CD4-positive, alpha-beta memory T cell (primary cell): Measurements from ENCODE around the gene ADAMTSL1. TPM values are rescaled to one million over a fixed set of nuclear protein-coding genes. Genes with fewer than 3 reads are reported as not detected.

ENCODE experiments used
- CTCF ChIA-PET: fragments of 350-600 bp; sonication (Branson Sonifier 250); formaldehyde crosslinking; loops from one replicate; lab custom pipeline; 2021; ENCODE audit warnings: inconsistent platforms; ENCODE audit not compliant: partially characterized antibody; lab: Charles Lee
- POLR2A ChIA-PET: fragments of 350-600 bp; sonication (Branson Sonifier 250); formaldehyde crosslinking; loops from one replicate; lab custom pipeline; 2021; ENCODE audit not compliant: partially characterized antibody; lab: Charles Lee
- DNase-seq, 5 donors: peaks; one replicate each; pipeline versions ENCODE4 v3.0.0 to v3.0.0-alpha.2; 2020 to 2022; ENCODE audit warnings: mixed read lengths in 1 of 5
- H3K27ac ChIP-seq: one replicate; pipeline ENCODE4 v1.7.0; 2013; ENCODE audit warnings: low read depth, low read length
- H3K27me3 ChIP-seq: 2 replicates; pipeline ENCODE4 v1.7.0; 2013; ENCODE audit warnings: mild to moderate bottlenecking, low read length, moderate library complexity; ENCODE audit not compliant: insufficient read depth
- H3K36me3 ChIP-seq: 2 replicates; pipeline ENCODE4 v1.7.0; 2013; ENCODE audit warnings: mild to moderate bottlenecking, low read length, moderate library complexity; ENCODE audit not compliant: insufficient read depth
- H3K4me1 ChIP-seq: 2 replicates; pipeline ENCODE4 v1.7.0; 2013; ENCODE audit warnings: mild to moderate bottlenecking, low read length, moderate library complexity; ENCODE audit not compliant: insufficient read depth
- H3K4me3 ChIP-seq, 2 donors: one replicate each; pipeline ENCODE4 v1.7.0; 2013; ENCODE audit warnings: low read length in 2 of 2, mild to moderate bottlenecking in 1 of 2
- H3K9me3 ChIP-seq, 2 donors: one replicate each; pipeline ENCODE4 v1.7.0; 2013; ENCODE audit warnings: low read length in 2 of 2, control low read depth in 1 of 2; ENCODE audit not compliant: control insufficient read depth in 1 of 2
- H3K27ac Mint-ChIP-seq, 7 donors: one replicate each; pipeline ENCODE4 v1.8.0; 2020 to 2021; ENCODE audit warnings: mixed read lengths in 7 of 7, mild to moderate bottlenecking in 6 of 7, inconsistent platforms in 3 of 7, moderate library complexity in 3 of 7
- H3K27me3 Mint-ChIP-seq, 2 donors: one replicate each; pipeline ENCODE4 v1.8.0; 2020 to 2021; ENCODE audit warnings: mixed read lengths in 2 of 2
- H3K36me3 Mint-ChIP-seq, 2 donors: one replicate each; pipeline ENCODE4 v1.8.0; 2020 to 2021; ENCODE audit warnings: mixed read lengths in 2 of 2, inconsistent platforms in 1 of 2, mild to moderate bottlenecking in 1 of 2
- H3K4me1 Mint-ChIP-seq, 4 donors: one replicate each; pipeline ENCODE4 v1.8.0; 2020 to 2021; ENCODE audit warnings: mixed read lengths in 4 of 4, mild to moderate bottlenecking in 1 of 4
- H3K4me3 Mint-ChIP-seq, 8 donors: one replicate each; pipeline ENCODE4 v1.8.0; 2020 to 2021; ENCODE audit warnings: mixed read lengths in 8 of 8, mild to moderate bottlenecking in 7 of 8, moderate library complexity in 6 of 8, inconsistent platforms in 3 of 8
- H3K9me3 Mint-ChIP-seq, 8 donors: one replicate each; pipeline ENCODE4 v1.8.0; 2020 to 2021; ENCODE audit warnings: mixed read lengths in 8 of 8, mild to moderate bottlenecking in 5 of 8, inconsistent platforms in 3 of 8, moderate library complexity in 1 of 8
- intact Hi-C: fragments of 100-400 bp; cut with micrococcal nuclease; formaldehyde crosslinking; loops from one replicate; pipeline ENCODE4 v1.15.1; 2023
- polyA plus RNA-seq, 2 donors: library from polyadenylated mRNA; unstranded; fragments of 300-500 nt; fragmentation: Illumina TruSeq; gene quantifications; one replicate each; pipeline ENCODE4 v1.2.3, GENCODE V29; 2021
- total RNA-seq, 2 experiments: library from RNA; stranded (reverse); gene quantifications; one replicate each; pipeline ENCODE4 v1.2.3, GENCODE V29; 2021

The ADAMTSL1 gene
- total and polyA plus RNA-seq, 4 experiments from 2014 or later = not detected

GRCh38 chr9:18881758-18882157 lies 407.8 kb downstream of the ADAMTSL1 start:
- CTCF ChIA-PET = no interaction called here
- DNase-seq = no peak
- no peak overlapping the region for H3K27ac ChIP-seq

GRCh38 chr9:18887546-18887945 lies 413.6 kb downstream of the ADAMTSL1 start:
- Histone ChIP-seq H3K9me3 (no peaks in the 10 kb centered on the region), H3K27me3 (no peaks in the 10 kb centered on the region), H3K36me3 (no peaks in the 10 kb centered on the region), H3K4me3 (no peak overlapping the region), H3K27ac (no peak overlapping the region), H3K4me1 (no peaks in the 10 kb centered on the region)
- Mint-ChIP-seq H3K27me3 (peaks cover 1 to 3% of the 10 kb centered on the region in 2 donors), H3K4me3 (no peak overlapping the region), H3K4me1 (no peaks in the 10 kb centered on the region), H3K27ac (no peak overlapping the region), H3K9me3 (peaks cover 0 to 7% (median under 1%) of the 10 kb centered on the region in 8 donors), H3K36me3 (no peaks in the 10 kb centered on the region)
- ChIA-PET POLR2A (no interaction called here), CTCF (no interaction called here)
- no peak for DNase-seq
- intact Hi-C loops = no loop called here

More at GRCh38 chr9:18881758-18882157, 407.8 kb downstream of the ADAMTSL1 start:
- H3K4me1 Mint-ChIP-seq = no peaks in the 10 kb centered on the region
- Histone ChIP-seq H3K4me3 (no peak overlapping the region), H3K9me3 (no peaks in the 10 kb centered on the region), H3K27me3 (no peaks in the 10 kb centered on the region), H3K4me1 (no peaks in the 10 kb centered on the region), H3K36me3 (no peaks in the 10 kb centered on the region)
- no peak overlapping the region for H3K27ac Mint-ChIP-seq
- peaks cover 0 to 7% (median 0%) of the 10 kb centered on the region in 8 donors for H3K9me3 Mint-ChIP-seq
- intact Hi-C loops = no loop called here
- POLR2A ChIA-PET = no interaction called here
- H3K36me3 Mint-ChIP-seq = no peaks in the 10 kb centered on the region
- peaks cover 4 to 16% of the 10 kb centered on the region in 2 donors for H3K27me3 Mint-ChIP-seq
- H3K4me3 Mint-ChIP-seq = no peak overlapping the region

GRCh38 chr9:18888290-18888689 lies 414.3 kb downstream of the ADAMTSL1 start:
- intact Hi-C loops = no loop called here
- CTCF ChIA-PET = interaction anchor here (1.5 kb wide), 1 partner anchor 10 kb away, joined by 3 read pairs; no protein-coding TSS in a partner anchor
- POLR2A ChIA-PET = no interaction called here
- no peak overlapping the region for H3K27ac ChIP-seq
- Mint-ChIP-seq H3K4me1 (no peaks in the 10 kb centered on the region), H3K36me3 (no peaks in the 10 kb centered on the region), H3K27ac (no peak overlapping the region), H3K4me3 (no peak overlapping the region), H3K9me3 (peaks cover 0 to 6% (median 2%) of the 10 kb centered on the region in 8 donors), H3K27me3 (peaks cover 1 to 3% of the 10 kb centered on the region in 2 donors)
- no peaks in the 10 kb centered on the region for H3K9me3 ChIP-seq
- H3K4me3 ChIP-seq = no peak overlapping the region
- H3K4me1 ChIP-seq = no peaks in the 10 kb centered on the region
- DNase-seq = no peak
- H3K27me3 ChIP-seq = no peaks in the 10 kb centered on the region
- no peaks in the 10 kb centered on the region for H3K36me3 ChIP-seq

DNA sequence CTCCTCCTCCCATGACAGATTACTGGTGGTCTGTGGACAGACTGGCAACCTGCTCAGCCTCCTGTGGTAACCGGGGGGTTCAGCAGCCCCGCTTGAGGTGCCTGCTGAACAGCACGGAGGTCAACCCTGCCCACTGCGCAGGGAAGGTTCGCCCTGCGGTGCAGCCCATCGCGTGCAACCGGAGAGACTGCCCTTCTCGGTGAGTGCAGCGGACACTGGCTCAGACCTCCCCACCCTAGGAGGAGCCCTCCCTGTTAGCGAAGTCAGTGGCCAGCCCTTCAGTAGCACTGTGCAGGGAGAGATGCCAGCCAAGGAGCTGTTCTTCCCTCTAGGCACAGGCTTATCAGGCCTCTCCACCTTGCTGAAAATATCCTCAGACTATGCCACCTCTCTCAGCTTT lies 415.6 kb downstream of the ADAMTSL1 start:
- no peaks in the 10 kb centered on the region for H3K36me3 ChIP-seq
- Mint-ChIP-seq H3K9me3 (peaks cover 0 to 12% (median 4%) of the 10 kb centered on the region in 8 donors), H3K27me3 (peaks cover 1 to 3% of the 10 kb centered on the region in 2 donors), H3K4me3 (peak overlapping the region in 1 of 8 donors; percentile 7), H3K27ac (no peak overlapping the region), H3K4me1 (peaks cover 0 to 2% (median 0%) of the 10 kb centered on the region in 4 donors), H3K36me3 (peaks cover 0 to 2% of the 10 kb centered on the region in 2 donors)
- no peaks in the 10 kb centered on the region for H3K4me1 ChIP-seq
- no peaks in the 10 kb centered on the region for H3K27me3 ChIP-seq
- H3K27ac ChIP-seq = no peak overlapping the region
- no peak overlapping the region for H3K4me3 ChIP-seq
- no peak for DNase-seq
- intact Hi-C loops = no loop called here
- H3K9me3 ChIP-seq = no peaks in the 10 kb centered on the region
- ChIA-PET POLR2A (no interaction called here), CTCF (interaction anchor here (1.5 kb wide), 1 partner anchor 11 kb away, joined by 3 read pairs; no protein-coding TSS in a partner anchor)

- H3K4me3 Mint-ChIP-seq = no peak overlapping the region
- Histone ChIP-seq H3K4me1 (no peaks in the 10 kb centered on the region), H3K4me3 (no peak overlapping the region), H3K27ac (no peak overlapping the region), H3K9me3 (peaks cover 0 to under 1% of the 10 kb centered on the region in 2 donors), H3K36me3 (no peaks in the 10 kb centered on the region), H3K27me3 (no peaks in the 10 kb centered on the region)
- intact Hi-C loops = no loop called here
- peaks cover 1 to 3% of the 10 kb centered on the region in 2 donors for H3K27me3 Mint-ChIP-seq
- ChIA-PET CTCF (no interaction called here), POLR2A (no interaction called here)
- peaks cover 0 to 5% of the 10 kb centered on the region in 2 donors for H3K36me3 Mint-ChIP-seq
- peaks cover 0 to 2% (median 0%) of the 10 kb centered on the region in 4 donors for H3K4me1 Mint-ChIP-seq
- peaks cover 0 to 20% (median 10%) of the 10 kb centered on the region in 8 donors for H3K9me3 Mint-ChIP-seq
- DNase-seq = no peak
- H3K27ac Mint-ChIP-seq = no peak overlapping the region
Measured at GRCh38 chr9:18890372-18890771, 416.4 kb downstream of the ADAMTSL1 start.

GRCh38 chr9:18891946-18892670 lies 418.2 kb downstream of the ADAMTSL1 start:
- no peak for DNase-seq
- intact Hi-C loops = no loop called here
- Mint-ChIP-seq H3K4me3 (no peak overlapping the region), H3K27ac (no peak overlapping the region), H3K27me3 (peaks cover 1 to 3% of the 10 kb centered on the region in 2 donors), H3K9me3 (peaks cover 2 to 30% (median 22%) of the 10 kb centered on the region in 8 donors), H3K36me3 (peaks cover 2 to 12% of the 10 kb centered on the region in 2 donors), H3K4me1 (peaks cover 0 to 10% (median 4%) of the 10 kb centered on the region in 4 donors)
- ChIA-PET CTCF (no interaction called here), POLR2A (no interaction called here)
- no peaks in the 10 kb centered on the region for H3K27me3 ChIP-seq
- H3K4me3 ChIP-seq = no peak overlapping the region
- H3K9me3 ChIP-seq = peaks cover 0 to 5% of the 10 kb centered on the region in 2 donors
- no peaks in the 10 kb centered on the region for H3K36me3 ChIP-seq
- no peak overlapping the region for H3K27ac ChIP-seq
- H3K4me1 ChIP-seq = peaks cover 7% of the 10 kb centered on the region

GRCh38 chr9:18893046-18893445 lies 419.1 kb downstream of the ADAMTSL1 start:
- Histone ChIP-seq H3K27me3 (no peaks in the 10 kb centered on the region), H3K9me3 (peaks cover 0 to 5% of the 10 kb centered on the region in 2 donors), H3K36me3 (no peaks in the 10 kb centered on the region), H3K4me3 (no peak overlapping the region), H3K4me1 (peaks cover 7% of the 10 kb centered on the region), H3K27ac (no peak overlapping the region)
- ChIA-PET CTCF (no interaction called here), POLR2A (no interaction called here)
- intact Hi-C loops = no loop called here
- Mint-ChIP-seq H3K4me3 (no peak overlapping the region), H3K27ac (no peak overlapping the region), H3K36me3 (peaks cover 2 to 12% of the 10 kb centered on the region in 2 donors), H3K27me3 (peaks cover 1 to 3% of the 10 kb centered on the region in 2 donors), H3K4me1 (peaks cover 0 to 10% (median 4%) of the 10 kb centered on the region in 4 donors), H3K9me3 (peaks cover 2 to 30% (median 22%) of the 10 kb centered on the region in 8 donors)
- DNase-seq = no peak
